SU-DHL-6 (cell line): ENCODE data around the gene CNBD2.

Experiments
- CTCF ChIP-seq: fragments of 200-600 bp; sonication (generic); IDR thresholded peaks from one replicate; pipeline ENCODE4 v1.5.1; 2017; ENCODE audit warnings: antibody characterized with exemption, mild to moderate bottlenecking, low read length, moderate library complexity; ENCODE audit not compliant: insufficient read depth, poor library complexity, severe bottlenecking
- EZH2phosphoT487 ChIP-seq: fragments of 200-600 bp; sonication (generic), shearing (Covaris generic); conservative IDR thresholded peaks from 2 replicates; pipeline ENCODE4 v1.6.1; 2018; ENCODE audit warnings: mild to moderate bottlenecking, antibody characterized with exemption, low read length, moderate library complexity, mixed read lengths

DNA sequence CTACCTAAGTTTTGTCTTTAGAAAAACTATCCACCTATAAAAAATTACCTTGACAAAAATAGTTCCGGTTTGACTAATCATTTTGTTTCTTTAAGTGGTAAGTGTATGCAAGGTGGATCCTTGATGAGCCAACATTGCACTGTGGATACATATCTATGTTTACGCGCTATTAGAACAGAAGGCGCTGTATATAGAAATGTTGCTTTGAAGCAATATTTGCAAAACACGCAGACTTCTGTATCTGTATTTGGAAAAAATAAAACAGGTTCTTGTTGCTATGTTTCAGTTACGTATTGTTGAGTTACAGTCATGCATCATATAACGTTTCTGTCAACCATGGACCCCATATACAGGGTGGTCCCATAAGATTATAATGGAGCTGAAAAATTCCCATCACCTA is 18.3 kb upstream of the CNBD2 start:
- TF ChIP-seq CTCF (no peak), EZH2phosphoT487 (no peak)
